Ascending aorta (tissue), 2 donors: ENCODE results near the gene ITGA11. TPM values are rescaled to one million over a fixed set of nuclear protein-coding genes. Genes with fewer than 3 reads are reported as not detected.

Experiments
- DNase-seq, 2 donors: peaks; one replicate each; pipeline ENCODE4 v3.0.0-alpha.2; 2019; ENCODE audit warnings: low spot score in 2 of 2
- H3K27ac ChIP-seq, 2 donors: fragments of 200-600 bp; sonication (generic); one replicate each; pipeline ENCODE4 v1.5.1; 2016 to 2017; ENCODE audit warnings: mild to moderate bottlenecking in 1 of 2
- H3K27me3 ChIP-seq: fragments of 200-600 bp; sonication (generic); one replicate; pipeline ENCODE4 v1.5.1; 2017
- H3K36me3 ChIP-seq, 2 donors: fragments of 200-600 bp; sonication (generic); one replicate each; pipeline ENCODE4 v1.5.1; 2016
- H3K4me1 ChIP-seq, 2 donors: fragments of 200-600 bp; sonication (generic); one replicate each; pipeline ENCODE4 v1.5.1; 2016 to 2017; ENCODE audit warnings: mild to moderate bottlenecking in 1 of 2
- H3K4me3 ChIP-seq, 2 donors: fragments of 200-600 bp; sonication (generic); one replicate each; pipeline ENCODE4 v1.5.1; 2016 to 2017; ENCODE audit warnings: mild to moderate bottlenecking in 1 of 2
- H3K9me3 ChIP-seq, 2 donors: fragments of 200-600 bp; sonication (generic); one replicate each; pipeline ENCODE4 v1.5.1; 2016
- CTCF ChIP-seq, 3 experiments: fragments of 200-600 bp in 2 of 3; fragments of 450-650 bp in 1 of 3; sonication (generic) in 2 of 3; IDR thresholded peaks; one replicate each; pipeline ENCODE4 v1.5.1; 2016 to 2019; ENCODE audit warnings: antibody characterized with exemption in 3 of 3, mild to moderate bottlenecking in 1 of 3, moderate library complexity in 1 of 3
- intact Hi-C: fragments of 100-400 bp; cut with DNase I; formaldehyde crosslinking; loops from one replicate; pipeline ENCODE4 v1.15.1; 2023
- total RNA-seq: library from RNA; depleted of rRNA; stranded (reverse); fragments of >200 nt; gene quantifications from one replicate; pipeline ENCODE4 v1.1.0, GENCODE V29; 2016

The ITGA11 gene
- total RNA-seq, 1 donor from 2014 or later, result 136 TPM

GRCh38 chr15:68432441-68433064 lies 590 bp upstream of the ITGA11 start:
- intact Hi-C loops, result loop anchor here (5.0 kb wide), 3 partner anchors 50 to 125 kb away; no protein-coding TSS in a partner anchor
- Histone ChIP-seq H3K9me3 (no peaks in the 10 kb centered on the region), H3K27me3 (no peaks in the 10 kb centered on the region), H3K4me3 (peak overlapping the region; percentile 69 to 83), H3K4me1 (peaks cover 3 to 23% of the 10 kb centered on the region in 2 donors), H3K36me3 (no peaks in the 10 kb centered on the region), H3K27ac (peak overlapping the region; percentile 89 to 93)
- DNase-seq, result peak in 1 of 2 donors; percentile 50
- no peak for TF ChIP-seq CTCF (IDR thresholded peaks at IDR 0.05)

- H3K27me3 ChIP-seq, result no peaks in the 10 kb centered on the region
- peak overlapping the region; percentile 89 to 93 for H3K27ac ChIP-seq
- peaks cover 3 to 25% of the 10 kb centered on the region in 2 donors for H3K4me1 ChIP-seq
- TF ChIP-seq CTCF (IDR thresholded peaks at IDR 0.05), result no peak
- H3K9me3 ChIP-seq, result no peaks in the 10 kb centered on the region
- peak overlapping the region; percentile 69 to 83 for H3K4me3 ChIP-seq
- no peak for DNase-seq
- H3K36me3 ChIP-seq, result no peaks in the 10 kb centered on the region
- intact Hi-C loops, result loop anchor here (2.0 to 5.0 kb wide), 4 partner anchors 51 to 124 kb away; no protein-coding TSS in a partner anchor
Observed at GRCh38 chr15:68431037-68431791, 749 bp downstream of the ITGA11 start.

- H3K9me3 ChIP-seq, result no peaks in the 10 kb centered on the region
- intact Hi-C loops, result loop anchor here (2.0 to 5.0 kb wide), 4 partner anchors 52 to 123 kb away; no protein-coding TSS in a partner anchor
- H3K36me3 ChIP-seq, result no peaks in the 10 kb centered on the region
- peak overlapping the region; percentile 69 to 83 for H3K4me3 ChIP-seq
- peak overlapping the region; percentile 89 to 93 for H3K27ac ChIP-seq
- TF ChIP-seq CTCF (IDR thresholded peaks at IDR 0.05), result peak in 2 of 3 experiments; percentile 21 to 30
- no peaks in the 10 kb centered on the region for H3K27me3 ChIP-seq
- peak in 1 of 2 donors; percentile 72 for DNase-seq
- H3K4me1 ChIP-seq, result peaks cover 3 to 31% of the 10 kb centered on the region in 2 donors
Observed at GRCh38 chr15:68430471-68431036, 1.4 kb downstream of the ITGA11 start.

- intact Hi-C loops, result loop anchor here (2.0 to 5.0 kb wide), 4 partner anchors 52 to 123 kb away; no protein-coding TSS in a partner anchor
- peak in 1 of 2 donors; percentile 56 for DNase-seq
- H3K27me3 ChIP-seq, result no peaks in the 10 kb centered on the region
- no peaks in the 10 kb centered on the region for H3K36me3 ChIP-seq
- TF ChIP-seq CTCF (IDR thresholded peaks at IDR 0.05), result no peak
- peak overlapping the region; percentile 89 to 93 for H3K27ac ChIP-seq
- peaks cover 3 to 37% of the 10 kb centered on the region in 2 donors for H3K4me1 ChIP-seq
- peak overlapping the region; percentile 69 to 83 for H3K4me3 ChIP-seq
- no peaks in the 10 kb centered on the region for H3K9me3 ChIP-seq
Observed at GRCh38 chr15:68429691-68430470, 2.1 kb downstream of the ITGA11 start.

- DNase-seq, result peak in 1 of 2 donors; percentile 35
- no peak for TF ChIP-seq CTCF (IDR thresholded peaks at IDR 0.05)
- intact Hi-C loops, result no loop called here
- H3K36me3 ChIP-seq, result no peaks in the 10 kb centered on the region
- H3K27ac ChIP-seq, result peak overlapping the region; percentile 89 to 93
- H3K9me3 ChIP-seq, result no peaks in the 10 kb centered on the region
- peak overlapping the region in 1 of 2 donors; percentile 25 for H3K4me3 ChIP-seq
- H3K4me1 ChIP-seq, result peaks cover 3 to 39% of the 10 kb centered on the region in 2 donors
- H3K27me3 ChIP-seq, result no peaks in the 10 kb centered on the region
Observed at GRCh38 chr15:68428431-68428940, 3.5 kb downstream of the ITGA11 start.
